GM18867 (cell line): ENCODE results near the gene ALMS1.
"Not testable (repeated sequence)": the region's sequence is repeated elsewhere in the genome, so short reads cannot be mapped to it uniquely, and the experiment has no call there.

Experiments used
- ATAC-seq: cut with Tn5 transposase; IDR thresholded peaks from one replicate; pipeline ENCODE4 v1.9.1; 2021; ENCODE audit warnings: mild to moderate bottlenecking, moderate library complexity; ENCODE audit not compliant: unreplicated experiment

ALMS1 gene

GRCh38 chr2:73610111-73610510, 224.5 kb downstream of the ALMS1 start:
- no peak for ATAC-seq

- no peak for ATAC-seq
Measured at GRCh38 chr2:73611193-73611592, 225.6 kb downstream of the ALMS1 start.

- ATAC-seq = no peak
Measured at GRCh38 chr2:73611867-73612266, 226.2 kb downstream of the ALMS1 start.

- ATAC-seq = no peak
Measured at GRCh38 chr2:73614105-73614504, 228.5 kb downstream of the ALMS1 start.

- ATAC-seq = no peak
Measured at GRCh38 chr2:73614997-73615396, 229.4 kb downstream of the ALMS1 start.

GRCh38 chr2:73619925-73620324, 234.3 kb downstream of the ALMS1 start:
- ATAC-seq = not testable (repeated sequence)

- not testable (repeated sequence) for ATAC-seq
Measured at GRCh38 chr2:73624036-73624435, 238.4 kb downstream of the ALMS1 start.

- not testable (repeated sequence) for ATAC-seq
Measured at GRCh38 chr2:73624625-73625024, 239.0 kb downstream of the ALMS1 start.

GRCh38 chr2:73626237-73626636, 240.6 kb downstream of the ALMS1 start:
- ATAC-seq = not testable (repeated sequence)

GRCh38 chr2:73628493-73628892, 242.9 kb downstream of the ALMS1 start:
- ATAC-seq = peak; percentile 80

- peak; percentile 72 for ATAC-seq
Measured at GRCh38 chr2:73630662-73631266, 245.1 kb downstream of the ALMS1 start.

- ATAC-seq = not testable (repeated sequence)
Measured at GRCh38 chr2:73636977-73637376, 251.3 kb downstream of the ALMS1 start.

- no peak for ATAC-seq
Measured at GRCh38 chr2:73638429-73638828, 252.8 kb downstream of the ALMS1 start.

GRCh38 chr2:73640511-73640911, 254.9 kb downstream of the ALMS1 start:
- ATAC-seq = no peak

GRCh38 chr2:73640946-73641766, 255.5 kb downstream of the ALMS1 start:
- no peak for ATAC-seq

- ATAC-seq = no peak
Measured at GRCh38 chr2:73641767-73642062, 256.1 kb downstream of the ALMS1 start.

GRCh38 chr2:73642338-73643018, 256.8 kb downstream of the ALMS1 start, which contains the start of gene NAT8:
Gene NAT8, minus strand, starts transcription at chr2:73642422. Its CDS starts 794 bp downstream, at chr2:73641628.
- no peak for ATAC-seq

GRCh38 chr2:73647690-73648089, 262.1 kb downstream of the ALMS1 start:
- ATAC-seq = not testable (repeated sequence)

GRCh38 chr2:73651591-73652230, 266.1 kb downstream of the ALMS1 start:
- ATAC-seq = no peak

GRCh38 chr2:73652348-73652747, 266.7 kb downstream of the ALMS1 start:
- no peak for ATAC-seq

- no peak for ATAC-seq
Measured at GRCh38 chr2:73654175-73654574, 268.5 kb downstream of the ALMS1 start.
